GM21825 (cell line): Measurements from ENCODE around the gene NOXO1.

ENCODE experiments used
- ATAC-seq: cut with Tn5 transposase; IDR thresholded peaks from one replicate; pipeline ENCODE4 v1.9.1; 2021; ENCODE audit warnings: mild to moderate bottlenecking, moderate library complexity; ENCODE audit not compliant: unreplicated experiment

Gene NOXO1

GRCh38 chr16:1981398-1981836 lies at the start of gene NOXO1:
NOXO1 (minus strand) TSS chr16:1981469; CDS start chr16:1981179, 290 bp downstream.
- ATAC-seq: no peak

DNA sequence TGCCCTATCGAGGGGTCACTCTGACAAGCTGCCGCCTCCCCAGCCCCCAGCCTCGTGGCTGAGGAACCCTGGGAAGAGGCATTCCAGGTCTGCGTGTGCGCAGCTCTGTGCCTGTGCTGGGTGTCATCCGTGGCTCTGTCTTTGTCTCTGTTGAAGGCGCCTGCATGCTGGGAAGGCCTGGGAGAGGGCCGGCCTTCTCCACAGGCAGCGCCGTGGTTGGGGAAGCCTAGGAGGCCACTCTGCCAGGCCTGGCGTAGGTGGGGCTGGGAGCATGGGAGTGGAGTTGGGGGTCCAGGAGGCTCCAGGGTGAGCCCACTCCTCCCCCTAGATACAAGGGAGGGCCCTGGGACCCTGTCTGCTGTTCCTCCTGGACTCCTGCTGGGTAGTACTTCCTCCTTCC lies 48.8 kb upstream of the NOXO1 start:
- ATAC-seq: no peak

DNA sequence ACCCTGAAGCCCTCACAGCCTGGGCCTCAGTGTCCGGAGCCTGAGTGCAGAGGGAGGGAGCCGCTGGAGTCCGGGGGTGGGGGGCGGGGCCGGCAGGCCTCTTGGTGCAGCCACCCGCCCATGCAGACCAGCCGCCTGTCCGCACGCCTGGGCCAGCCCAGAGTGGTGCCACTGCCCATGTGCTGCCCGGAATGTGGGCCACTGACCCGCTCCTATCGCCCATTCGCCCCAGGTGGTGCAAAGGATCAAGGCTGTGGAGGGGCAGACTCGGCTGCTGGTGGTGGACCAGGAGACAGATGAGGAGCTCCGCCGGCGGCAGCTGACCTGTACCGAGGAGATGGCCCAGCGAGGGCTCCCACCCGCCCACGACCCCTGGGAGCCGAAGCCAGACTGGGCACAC lies 48.1 kb upstream of the NOXO1 start:
- ATAC-seq: no peak

- no peak for ATAC-seq
Observed at GRCh38 chr16:2028620-2029220, 47.5 kb upstream of the NOXO1 start.

DNA sequence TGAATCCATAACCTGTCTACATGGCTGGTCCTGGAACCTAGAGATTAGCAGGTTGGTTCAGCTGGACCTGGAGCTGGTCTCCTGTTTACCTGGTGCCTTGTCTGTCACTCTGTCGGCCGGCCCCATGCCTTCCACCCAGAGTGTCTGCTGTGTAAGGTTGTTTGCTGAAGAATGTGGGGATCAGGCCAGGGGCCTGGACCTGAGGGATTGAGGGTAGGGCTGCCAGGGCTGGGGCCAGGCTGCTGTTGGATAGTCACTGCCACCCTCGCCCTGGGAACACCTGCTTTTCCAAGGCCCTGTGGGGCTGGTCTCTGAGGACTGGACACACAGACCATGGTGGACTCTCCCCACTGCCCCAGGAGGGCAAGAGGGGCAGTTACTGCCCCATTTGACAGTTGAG lies 46.9 kb upstream of the NOXO1 start:
- ATAC-seq: no peak

DNA sequence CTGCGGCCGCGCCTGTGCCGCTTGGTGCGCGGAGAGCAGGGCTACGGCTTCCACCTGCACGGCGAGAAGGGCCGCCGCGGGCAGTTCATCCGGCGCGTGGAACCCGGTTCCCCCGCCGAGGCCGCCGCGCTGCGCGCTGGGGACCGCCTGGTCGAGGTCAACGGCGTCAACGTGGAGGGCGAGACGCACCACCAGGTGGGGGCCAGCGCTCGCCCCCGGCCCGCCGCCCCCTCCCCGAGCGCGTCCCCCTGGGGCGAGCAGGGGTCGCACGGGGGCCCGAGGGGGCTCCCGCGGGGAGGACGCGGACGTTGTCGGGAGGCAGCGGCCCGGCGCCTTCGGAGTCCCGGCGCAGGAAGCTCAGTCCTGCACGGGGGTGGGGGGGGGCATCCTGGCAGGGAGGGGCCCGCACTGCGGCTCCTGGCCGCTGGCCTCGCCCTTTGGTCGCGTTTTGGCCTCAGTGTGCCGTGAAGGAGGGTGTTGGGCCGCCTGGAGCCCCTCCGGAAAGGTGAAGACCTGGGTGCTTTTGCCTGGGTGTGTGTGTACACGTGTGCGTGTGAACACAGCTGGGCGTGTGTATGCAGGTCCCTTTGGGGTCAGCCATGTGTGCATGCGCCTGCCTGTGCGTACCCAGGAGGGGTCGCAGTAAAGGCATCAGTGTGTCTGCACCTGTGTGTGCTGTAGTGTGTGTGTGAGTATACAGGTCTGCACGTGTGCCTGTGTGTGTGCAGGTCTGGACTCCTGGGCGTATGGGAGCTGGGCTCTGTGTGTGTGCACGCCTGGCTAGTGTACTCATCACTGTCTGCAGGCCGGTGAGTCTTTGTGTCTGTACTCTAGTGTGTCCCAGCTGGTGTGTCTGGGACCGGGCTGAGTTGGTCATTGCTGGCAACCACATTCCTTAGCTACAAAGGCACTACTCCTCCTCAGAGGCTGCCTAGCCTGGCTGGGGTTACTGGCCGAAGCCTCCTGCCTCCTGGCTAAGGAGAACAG lies 46.0 kb upstream of the NOXO1 start:
- ATAC-seq: no peak

- no peak for ATAC-seq
Observed at GRCh38 chr16:2026461-2027023, 45.3 kb upstream of the NOXO1 start, which contains the start of gene NHERF2. NHERF2 (plus strand) TSS chr16:2026902; CDS start chr16:2027006, 104 bp downstream.

- ATAC-seq: no peak
Observed at GRCh38 chr16:2025878-2026460, 44.7 kb upstream of the NOXO1 start.

GRCh38 chr16:2025251-2025650 lies 44.0 kb upstream of the NOXO1 start:
- ATAC-seq: no peak

- no peak for ATAC-seq
Observed at GRCh38 chr16:2024032-2024420, 42.8 kb upstream of the NOXO1 start.

- peak; percentile 76 for ATAC-seq
Observed at GRCh38 chr16:2023092-2024031, 42.1 kb upstream of the NOXO1 start.

DNA sequence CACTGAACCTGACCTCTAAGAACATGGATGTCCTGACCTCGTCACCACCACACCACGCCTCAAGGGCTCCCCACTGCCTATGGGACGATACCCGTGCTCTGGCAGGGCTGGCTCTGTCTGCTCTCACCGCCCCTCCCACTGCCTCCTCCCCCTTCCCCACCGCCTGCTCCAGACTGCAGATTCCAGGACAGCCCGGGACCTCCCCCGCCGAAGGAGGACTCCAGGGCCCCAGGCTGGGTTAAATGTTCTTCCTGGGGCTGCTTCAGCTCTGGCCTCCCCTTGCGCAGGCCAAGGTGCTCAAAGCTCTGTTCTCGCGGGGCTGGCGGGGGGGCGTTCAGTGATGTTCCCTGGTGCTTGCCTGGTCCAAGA lies 41.4 kb upstream of the NOXO1 start:
- no peak for ATAC-seq

DNA sequence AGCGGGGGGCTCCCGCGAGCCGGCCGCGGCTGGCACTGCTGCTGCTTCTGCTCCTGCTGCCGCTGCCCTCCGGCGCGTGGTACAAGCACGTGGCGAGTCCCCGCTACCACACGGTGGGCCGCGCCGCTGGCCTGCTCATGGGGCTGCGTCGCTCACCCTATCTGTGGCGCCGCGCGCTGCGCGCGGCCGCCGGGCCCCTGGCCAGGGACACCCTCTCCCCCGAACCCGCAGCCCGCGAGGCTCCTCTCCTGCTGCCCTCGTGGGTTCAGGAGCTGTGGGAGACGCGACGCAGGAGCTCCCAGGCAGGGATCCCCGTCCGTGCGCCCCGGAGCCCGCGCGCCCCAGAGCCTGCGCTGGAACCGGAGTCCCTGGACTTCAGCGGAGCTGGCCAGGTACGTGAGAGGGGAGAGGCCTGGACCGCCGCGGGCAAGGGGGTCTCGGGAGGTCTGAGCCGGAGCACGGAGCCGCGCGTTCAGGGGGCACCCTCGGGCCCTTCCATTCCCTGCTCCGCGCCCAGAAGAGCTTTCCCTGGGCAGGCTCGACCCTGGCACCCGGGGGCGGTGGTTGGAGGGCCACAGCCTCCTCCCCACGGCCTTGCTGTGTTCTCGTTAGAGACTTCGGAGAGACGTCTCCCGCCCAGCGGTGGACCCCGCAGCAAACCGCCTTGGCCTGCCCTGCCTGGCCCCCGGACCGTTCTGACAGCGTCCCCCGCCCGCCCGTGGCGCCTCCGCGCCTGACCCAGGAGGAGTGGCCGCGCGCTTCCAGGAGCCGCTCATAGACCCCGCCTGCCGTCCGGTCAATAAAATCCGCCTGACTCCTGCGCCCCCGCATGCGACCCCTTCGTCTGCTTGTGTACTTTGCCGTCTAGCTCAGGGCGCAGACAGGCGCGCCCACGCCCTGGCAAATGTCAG lies 38.9 kb upstream of the NOXO1 start:
- ATAC-seq: no peak

GRCh38 chr16:2019518-2019920 lies 38.2 kb upstream of the NOXO1 start, which contains the start of gene NPW:
NPW (plus strand) TSS chr16:2019785.
- ATAC-seq: no peak

GRCh38 chr16:2016407-2016922 lies 35.2 kb upstream of the NOXO1 start:
- no peak for ATAC-seq

DNA sequence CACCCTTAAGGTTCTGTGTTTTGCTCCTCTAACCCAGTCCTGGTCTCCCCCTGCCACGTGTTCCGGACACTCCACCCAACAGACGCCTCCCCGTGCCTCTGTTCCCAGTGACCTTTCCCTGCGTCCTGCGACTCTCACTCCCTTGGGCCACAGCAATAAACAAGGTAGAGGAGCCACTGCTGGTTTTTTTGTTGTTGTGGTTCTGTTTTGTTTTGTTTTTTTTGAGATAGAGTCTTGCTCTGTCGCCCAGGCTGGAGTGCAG lies 34.6 kb upstream of the NOXO1 start:
- no peak for ATAC-seq

DNA sequence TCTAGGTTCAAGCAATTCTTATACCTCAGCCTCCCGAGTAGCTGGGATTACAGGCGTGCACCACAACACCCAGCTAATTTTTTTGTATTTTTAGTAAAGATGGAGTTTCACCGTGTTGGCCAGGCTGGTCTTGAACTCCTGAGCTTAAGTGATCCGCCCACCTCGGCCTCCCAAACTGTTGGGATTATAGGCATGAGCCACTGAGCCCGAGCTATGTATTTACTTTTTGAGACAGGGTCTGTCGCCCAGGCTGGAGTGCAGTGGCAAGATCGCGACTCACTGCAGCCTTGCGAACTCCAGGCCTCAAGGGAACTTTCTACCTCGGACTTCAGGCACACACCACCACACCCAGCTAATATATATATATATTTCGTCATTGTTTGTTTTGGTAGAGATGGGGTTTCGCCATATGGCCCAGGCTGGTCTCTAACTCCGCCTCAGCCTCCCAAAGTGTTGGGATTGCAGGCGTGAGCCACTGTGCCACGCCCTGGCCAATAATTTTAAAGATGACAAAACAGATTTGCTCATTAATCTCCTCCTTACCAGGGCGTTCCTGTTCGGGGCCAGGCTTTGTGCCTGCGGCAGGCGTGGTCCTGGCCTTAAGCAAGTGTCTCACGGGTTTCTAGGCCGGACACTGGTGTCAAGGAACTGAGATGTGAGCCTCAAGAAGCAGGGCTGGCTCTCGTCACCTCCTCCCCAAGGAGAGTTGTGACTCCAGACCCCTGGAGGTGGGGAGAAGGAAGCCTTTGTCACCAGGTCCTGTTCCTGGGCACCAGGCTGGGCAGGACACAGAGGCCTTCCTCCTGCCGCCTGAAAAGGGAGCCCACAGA lies 34.1 kb upstream of the NOXO1 start:
- no peak for ATAC-seq

- ATAC-seq: no peak
Observed at GRCh38 chr16:2013527-2013926, 32.3 kb upstream of the NOXO1 start.
